HepG2 (cell line): ENCODE data around the gene SETD3. TPM values are rescaled to one million over a fixed set of nuclear protein-coding genes. Genes with fewer than 3 reads are reported as not detected.
A peak's percentile ranks its signal among the peaks of the same experiment; 100 is the strongest.

Source experiments
- ATRX ChIP-seq: sonication (generic); formaldehyde crosslinking; IDR thresholded peaks from 2 replicates; pipeline ENCODE4 v1.4.0; 2020; ENCODE audit warnings: missing genetic modification reagents, borderline replicate concordance
- BHLHE40 ChIP-seq: IDR thresholded peaks from 2 replicates; pipeline ENCODE4 v1.6.1; 2011; ENCODE audit warnings: low read length, improper control_type of control experiment
- CSRNP1 ChIP-seq: sonication (generic); formaldehyde crosslinking; IDR thresholded peaks from 2 replicates; pipeline ENCODE4 v1.8.1; 2023; ENCODE audit warnings: mild to moderate bottlenecking, missing genetic modification reagents
- DRAP1 ChIP-seq: IDR thresholded peaks from 2 replicates; pipeline ENCODE4 v1.6.1; 2016; ENCODE audit warnings: missing genetic modification reagents, missing compliant biosample characterization
- FOXC1 ChIP-seq: sonication (generic); formaldehyde crosslinking; IDR thresholded peaks from 2 replicates; pipeline ENCODE4 v1.8.0; 2022; ENCODE audit warnings: mild to moderate bottlenecking, missing genetic modification reagents, borderline replicate concordance
- FOXO1 ChIP-seq: sonication (generic); formaldehyde crosslinking; IDR thresholded peaks from 2 replicates; pipeline ENCODE4 v1.4.0; 2020; ENCODE audit warnings: missing genetic modification reagents
- GLMP ChIP-seq: sonication (generic); formaldehyde crosslinking; IDR thresholded peaks from 2 replicates; pipeline ENCODE4 v1.9.0; 2021; ENCODE audit warnings: missing genetic modification reagents, mild to moderate bottlenecking, borderline replicate concordance
- GZF1 ChIP-seq: sonication (generic); formaldehyde crosslinking; IDR thresholded peaks from 2 replicates; pipeline ENCODE4 v1.5.1; 2020; ENCODE audit warnings: mild to moderate bottlenecking, missing genetic modification reagents
- MIXL1 ChIP-seq: IDR thresholded peaks from 2 replicates; pipeline ENCODE4 v1.6.1; 2016
- PHF8 ChIP-seq: sonication (generic); formaldehyde crosslinking; IDR thresholded peaks from 2 replicates; pipeline ENCODE4 v1.5.0; 2020; ENCODE audit warnings: missing genetic modification reagents
- ZNF280B ChIP-seq: sonication (generic); formaldehyde crosslinking; IDR thresholded peaks from 2 replicates; pipeline ENCODE4 v1.5.0; 2020; ENCODE audit warnings: missing genetic modification reagents, mild to moderate bottlenecking, borderline replicate concordance
- ZNF574 ChIP-seq: sonication (generic); formaldehyde crosslinking; IDR thresholded peaks from 2 replicates; pipeline ENCODE4 v1.4.0; 2020; ENCODE audit warnings: missing genetic modification reagents
- ZNF704 ChIP-seq: sonication (generic); formaldehyde crosslinking; IDR thresholded peaks from 2 replicates; pipeline ENCODE4 v1.8.1; 2023; ENCODE audit warnings: mild to moderate bottlenecking, inconsistent platforms, moderate library complexity, missing genetic modification reagents, borderline replicate concordance
- ZNF784 ChIP-seq: sonication (generic); formaldehyde crosslinking; IDR thresholded peaks from 2 replicates; pipeline ENCODE4 v1.5.1; 2020; ENCODE audit warnings: missing genetic modification reagents, mild to moderate bottlenecking, borderline replicate concordance
- ZSCAN25 ChIP-seq: sonication (generic); formaldehyde crosslinking; IDR thresholded peaks from 2 replicates; pipeline ENCODE4 v1.8.0; 2022; ENCODE audit warnings: mild to moderate bottlenecking, missing genetic modification reagents
- polyA plus RNA-seq, 8 experiments: library from polyadenylated mRNA; depleted of rRNA in 3 of 8; stranded (reverse) in 7 of 8; unstranded in 1 of 8; fragments of >200 nt; fragmentation: Illumina TruSeq in 4 of 8; extraction: Trizol in 4 of 8; gene quantifications; 2 replicates each; pipeline versions ENCODE4 v1.2.1 to v1.2.3, GENCODE V29; 2011 to 2016; ENCODE audit warnings: low read depth in 4 of 8, missing spikeins in 1 of 8, mixed read lengths in 1 of 8; ENCODE audit not compliant: insufficient read depth in 1 of 8
- total RNA-seq, 5 experiments: library from RNA; depleted of rRNA; stranded (reverse); fragments of >200 nt; fragmentation: Illumina TruSeq; extraction: Trizol; gene quantifications; 2 replicates each; pipeline ENCODE4 v1.2.3, GENCODE V29; 2016; ENCODE audit warnings: low read depth in 1 of 5

SETD3 gene
- total and polyA plus RNA-seq, 2 of the 13 experiments (the other 11 are each of a cell fraction or from before 2014, with no cell fraction given), result 30.3 to 67.1 TPM

GRCh38 chr14:99480917-99481744, 472 bp upstream of the SETD3 start, which contains the start of gene CCNK (continued):
- TF ChIP-seq ZNF574 (CRISPR knock-in tag) (peak; percentile 96), ZNF280B (CRISPR knock-in tag) (peak; percentile 87; the same call in 1 of the 2 replicates), ATRX (no peak), CSRNP1 (CRISPR knock-in tag) (peak; percentile 86), GLMP (CRISPR knock-in tag) (no peak), ZNF784 (CRISPR knock-in tag) (0 out of 2 replicates have a peak, but pooled peaks have one; percentile 30), ZNF704 (no peak), PHF8 (CRISPR knock-in tag) (peak; percentile 87), BHLHE40 (no peak), MIXL1 (CRISPR knock-in tag) (no peak), GZF1 (CRISPR knock-in tag) (no peak), ZSCAN25 (CRISPR knock-in tag) (peak; percentile 57; the same call in 1 of the 2 replicates), DRAP1 (peak; percentile 99), FOXC1 (0 out of 2 replicates have a peak, but pooled peaks have one; percentile 29), FOXO1 (CRISPR knock-in tag) (peak; percentile 22; the same call in 1 of the 2 replicates)
